ENCODE data around the gene PDGFD.

Gene PDGFD

GRCh38 chr11:103862802-103863174 is 301.2 kb downstream of the PDGFD start:
- Histone ChIP-seq H3K4me3 (no peak overlapping the region), H3K27ac (no peak overlapping the region)
- TF ChIP-seq, protein P1, sequence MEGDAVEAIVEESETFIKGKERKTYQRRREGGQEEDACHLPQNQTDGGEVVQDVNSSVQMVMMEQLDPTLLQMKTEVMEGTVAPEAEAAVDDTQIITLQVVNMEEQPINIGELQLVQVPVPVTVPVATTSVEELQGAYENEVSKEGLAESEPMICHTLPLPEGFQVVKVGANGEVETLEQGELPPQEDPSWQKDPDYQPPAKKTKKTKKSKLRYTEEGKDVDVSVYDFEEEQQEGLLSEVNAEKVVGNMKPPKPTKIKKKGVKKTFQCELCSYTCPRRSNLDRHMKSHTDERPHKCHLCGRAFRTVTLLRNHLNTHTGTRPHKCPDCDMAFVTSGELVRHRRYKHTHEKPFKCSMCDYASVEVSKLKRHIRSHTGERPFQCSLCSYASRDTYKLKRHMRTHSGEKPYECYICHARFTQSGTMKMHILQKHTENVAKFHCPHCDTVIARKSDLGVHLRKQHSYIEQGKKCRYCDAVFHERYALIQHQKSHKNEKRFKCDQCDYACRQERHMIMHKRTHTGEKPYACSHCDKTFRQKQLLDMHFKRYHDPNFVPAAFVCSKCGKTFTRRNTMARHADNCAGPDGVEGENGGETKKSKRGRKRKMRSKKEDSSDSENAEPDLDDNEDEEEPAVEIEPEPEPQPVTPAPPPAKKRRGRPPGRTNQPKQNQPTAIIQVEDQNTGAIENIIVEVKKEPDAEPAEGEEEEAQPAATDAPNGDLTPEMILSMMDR (IDR thresholded peaks at IDR 0.05) = no peak
- no peak for DNase-seq (ENCODE audit: low spot score)

- no peak for DNase-seq (ENCODE audit: low spot score)
- TF ChIP-seq, protein P1 (IDR thresholded peaks at IDR 0.05) = no peak
- Histone ChIP-seq H3K4me3 (no peak overlapping the region), H3K27ac (no peak overlapping the region)
Measured at GRCh38 chr11:103862094-103862801, 301.7 kb downstream of the PDGFD start.
